ENCODE data around the gene ZCCHC7.

- no peak for TF ChIP-seq TAF1 (IDR thresholded peaks at IDR 0.05; ENCODE audit: borderline replicate concordance, insufficient read depth, low read length)
- no peak for TF ChIP-seq SIN3A (IDR thresholded peaks at IDR 0.05; ENCODE audit: borderline replicate concordance, insufficient read depth, low read length)
- no peak for TF ChIP-seq POLR2AphosphoS5 (IDR thresholded peaks at IDR 0.05; ENCODE audit: low read depth, low read length)
Measured at GRCh38 chr9:37184905-37185867, 64.8 kb downstream of the ZCCHC7 start.

All from PFSK-1 (cell line).